Retinal pigment epithelial cell (primary cell): ENCODE data around the gene HEXIM2.
"Not testable (repeated sequence)": the region's sequence is repeated elsewhere in the genome, so short reads cannot be mapped to it uniquely, and the experiment has no call there.

Source experiments
- DNase-seq: peaks from one replicate; pipeline ENCODE4 v3.0.0-alpha.2; 2010; ENCODE audit warnings: low read depth
- H3K4me3 ChIP-seq: 2 replicates; pipeline ENCODE4 v1.5.1; 2011; ENCODE audit warnings: mild to moderate bottlenecking, low read length, control low read depth, moderate library complexity
- CTCF ChIP-seq: conservative IDR thresholded peaks from 2 replicates; pipeline ENCODE4 v1.5.1; 2011; ENCODE audit warnings: low read depth, low read length, control low read depth, inconsistent platforms

Gene HEXIM2

DNA sequence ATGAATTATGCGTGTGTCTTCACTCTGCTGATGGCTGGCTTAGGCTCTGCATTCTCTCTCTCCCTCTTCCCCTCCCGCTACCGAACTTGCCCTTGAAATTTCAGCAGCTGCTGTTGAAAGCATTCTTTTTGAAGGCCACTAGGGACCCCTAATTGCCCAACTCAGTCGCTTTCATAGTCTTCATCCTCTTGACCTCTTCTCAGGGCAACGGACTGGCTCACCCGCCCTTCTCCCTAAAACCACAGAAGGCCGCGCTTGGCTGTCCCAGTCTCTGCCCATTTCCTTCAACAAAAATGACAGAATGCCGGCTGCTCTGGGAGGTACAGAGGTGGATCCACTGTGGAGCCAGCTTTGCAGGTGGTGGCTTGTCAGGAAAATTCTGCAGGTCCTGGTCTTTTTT, 39.0 kb downstream of the HEXIM2 start:
- no peak for TF ChIP-seq CTCF
- H3K4me3 ChIP-seq, result no peak overlapping the region
- DNase-seq, result no peak

GRCh38 chr17:45201457-45201856, 39.8 kb downstream of the HEXIM2 start:
- DNase-seq, result no peak
- no peak for TF ChIP-seq CTCF

DNA sequence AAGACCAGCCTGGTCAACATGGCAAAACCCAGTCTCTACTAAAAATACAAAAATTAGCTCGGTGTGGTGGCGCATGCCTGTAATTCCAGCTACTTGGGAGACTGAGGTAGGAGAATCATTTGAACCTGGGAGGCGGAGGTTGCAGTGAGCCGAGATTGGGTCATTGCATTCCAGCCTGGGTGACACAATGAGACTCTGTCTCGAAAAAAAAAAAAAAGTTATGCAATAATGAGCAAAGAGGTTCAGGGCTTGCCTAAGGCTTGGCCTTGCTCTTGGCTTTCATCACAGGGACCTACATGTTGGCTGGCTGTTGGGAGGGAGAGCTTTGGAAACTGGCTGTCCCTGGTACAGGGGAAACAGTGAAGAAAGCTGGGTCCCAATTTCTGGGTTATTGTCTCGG, 40.2 kb downstream of the HEXIM2 start:
- DNase-seq, result not testable (repeated sequence)

More at GRCh38 chr17:45201457-45201856, 39.8 kb downstream of the HEXIM2 start:
- no peak overlapping the region for H3K4me3 ChIP-seq

GRCh38 chr17:45218895-45219661, 57.4 kb downstream of the HEXIM2 start:
- H3K4me3 ChIP-seq, result no peak overlapping the region
- TF ChIP-seq CTCF, result peak; percentile 88
- peak; percentile 13 for DNase-seq

More for the DNA sequence above, 40.2 kb downstream of the HEXIM2 start:
- H3K4me3 ChIP-seq, result not testable (repeated sequence)
